GM10248 (cell line): ENCODE measurements around the gene ACBD6.

Source experiments
- CTCF ChIA-PET: fragments of 300-600 bp; sonication (Branson Sonifier 250); formaldehyde crosslinking; extraction: SDS; loops from one replicate; lab custom pipeline; 2021; ENCODE audit warnings: antibody characterized with exemption; lab: Yijun Ruan, JAX
- POLR2A ChIA-PET: fragments of 350-650 bp; sonication (Branson Sonifier 250); formaldehyde crosslinking; extraction: SDS; loops from one replicate; lab custom pipeline; 2020; ENCODE audit warnings: antibody characterized with exemption; lab: Yijun Ruan, JAX
- DNase-seq: peaks from one replicate; pipeline ENCODE4 v3.0.0; 2012; ENCODE audit errors: extremely low spot score
- TF ChIP-seq, protein P1 (sequence below): IDR thresholded peaks from 2 replicates; pipeline ENCODE4 v1.5.1; 2012; ENCODE audit warnings: mild to moderate bottlenecking, low read depth; ENCODE audit errors: extremely low read depth, missing control alignments, control extremely low read depth

ACBD6 gene

DNA sequence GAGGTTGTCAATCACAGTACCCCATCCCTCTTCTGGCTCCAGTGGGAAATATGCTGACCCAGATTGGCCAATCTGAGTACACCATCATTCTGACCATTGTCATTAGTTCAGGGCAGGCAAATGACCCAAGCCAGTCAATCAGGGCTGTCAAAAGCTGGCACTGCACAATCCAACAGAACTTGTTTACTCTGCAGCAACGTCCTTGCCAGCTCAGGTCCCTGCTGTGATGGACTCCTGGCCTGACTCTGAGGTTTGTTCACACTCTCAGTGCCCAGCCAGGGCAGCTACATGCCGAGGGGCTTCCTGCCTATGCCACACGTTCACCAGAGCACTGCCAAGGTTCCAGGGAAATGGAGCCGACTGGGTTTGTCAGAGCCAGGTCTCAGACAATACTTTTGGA lies 41.7 kb upstream of the ACBD6 start:
- CTCF ChIA-PET: interaction anchor here (1.2 to 2.7 kb wide), 3 partner anchors 10 to 318 kb away, joined by 3 to 8 read pairs (median 3); no protein-coding TSS in a partner anchor

GRCh38 chr1:180542838-180543145 lies 40.4 kb upstream of the ACBD6 start:
- CTCF ChIA-PET: interaction anchor here (1.0 kb wide), 1 partner anchor 8 kb away, joined by 3 read pairs; no protein-coding TSS in a partner anchor
- POLR2A ChIA-PET: no interaction called here
- DNase-seq: no peak
- TF ChIP-seq, protein P1, sequence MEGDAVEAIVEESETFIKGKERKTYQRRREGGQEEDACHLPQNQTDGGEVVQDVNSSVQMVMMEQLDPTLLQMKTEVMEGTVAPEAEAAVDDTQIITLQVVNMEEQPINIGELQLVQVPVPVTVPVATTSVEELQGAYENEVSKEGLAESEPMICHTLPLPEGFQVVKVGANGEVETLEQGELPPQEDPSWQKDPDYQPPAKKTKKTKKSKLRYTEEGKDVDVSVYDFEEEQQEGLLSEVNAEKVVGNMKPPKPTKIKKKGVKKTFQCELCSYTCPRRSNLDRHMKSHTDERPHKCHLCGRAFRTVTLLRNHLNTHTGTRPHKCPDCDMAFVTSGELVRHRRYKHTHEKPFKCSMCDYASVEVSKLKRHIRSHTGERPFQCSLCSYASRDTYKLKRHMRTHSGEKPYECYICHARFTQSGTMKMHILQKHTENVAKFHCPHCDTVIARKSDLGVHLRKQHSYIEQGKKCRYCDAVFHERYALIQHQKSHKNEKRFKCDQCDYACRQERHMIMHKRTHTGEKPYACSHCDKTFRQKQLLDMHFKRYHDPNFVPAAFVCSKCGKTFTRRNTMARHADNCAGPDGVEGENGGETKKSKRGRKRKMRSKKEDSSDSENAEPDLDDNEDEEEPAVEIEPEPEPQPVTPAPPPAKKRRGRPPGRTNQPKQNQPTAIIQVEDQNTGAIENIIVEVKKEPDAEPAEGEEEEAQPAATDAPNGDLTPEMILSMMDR: no peak

More for the DNA sequence above, 41.7 kb upstream of the ACBD6 start:
- POLR2A ChIA-PET: no interaction called here
- no peak for DNase-seq
- TF ChIP-seq, protein P1: no peak

GRCh38 chr1:180542113-180542837 lies 39.9 kb upstream of the ACBD6 start:
- ChIA-PET CTCF (interaction anchor here (1.0 kb wide), 1 partner anchor 9 kb away, joined by 3 read pairs; no protein-coding TSS in a partner anchor), POLR2A (no interaction called here)
- TF ChIP-seq, protein P1: no peak
- DNase-seq: no peak

DNA sequence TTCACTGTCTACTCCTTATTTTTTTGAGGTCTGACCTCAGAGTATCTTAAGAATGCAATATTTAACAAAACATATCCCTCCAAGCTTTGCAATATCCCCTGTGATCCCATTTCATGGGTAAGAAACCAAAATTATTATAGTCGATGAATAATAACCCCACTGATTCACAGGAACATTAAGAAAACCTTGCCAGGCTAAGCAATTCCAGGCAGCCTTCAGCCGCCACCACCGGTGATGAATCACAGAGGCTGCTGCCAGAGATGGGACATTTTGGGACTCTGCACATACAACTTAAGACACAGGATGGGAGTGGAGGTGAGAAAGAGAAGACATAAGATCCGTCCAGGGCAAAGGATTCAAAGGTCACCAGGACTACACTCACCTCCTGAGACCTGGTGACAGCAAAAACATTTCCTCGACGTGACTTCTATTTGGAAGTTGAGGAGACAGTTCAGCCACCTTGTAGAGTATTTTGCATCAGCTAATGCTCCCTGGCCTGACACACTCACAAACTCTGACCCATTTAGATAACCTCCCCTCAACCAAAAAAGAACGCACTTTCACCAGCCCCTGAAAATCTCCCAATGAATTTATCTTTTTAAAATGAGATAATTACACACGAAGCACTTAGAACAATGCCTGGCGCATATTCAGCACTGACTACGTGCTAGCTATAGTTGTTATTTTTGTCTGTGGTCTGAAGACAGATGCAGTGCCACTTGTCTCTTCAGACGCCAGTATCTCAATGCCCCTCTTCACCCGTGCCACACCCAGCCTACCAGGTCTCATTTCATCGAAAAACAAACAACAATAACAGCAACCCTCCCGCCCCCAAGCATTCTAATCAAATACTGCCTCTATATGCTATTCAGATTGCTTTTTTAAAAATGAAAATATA lies 38.6 kb upstream of the ACBD6 start:
- TF ChIP-seq, protein P1: no peak
- ChIA-PET POLR2A (no interaction called here), CTCF (interaction anchor here (11.6 kb wide), 1 partner anchor 323 kb away, joined by 125 read pairs; no protein-coding TSS in a partner anchor)
- DNase-seq: no peak

DNA sequence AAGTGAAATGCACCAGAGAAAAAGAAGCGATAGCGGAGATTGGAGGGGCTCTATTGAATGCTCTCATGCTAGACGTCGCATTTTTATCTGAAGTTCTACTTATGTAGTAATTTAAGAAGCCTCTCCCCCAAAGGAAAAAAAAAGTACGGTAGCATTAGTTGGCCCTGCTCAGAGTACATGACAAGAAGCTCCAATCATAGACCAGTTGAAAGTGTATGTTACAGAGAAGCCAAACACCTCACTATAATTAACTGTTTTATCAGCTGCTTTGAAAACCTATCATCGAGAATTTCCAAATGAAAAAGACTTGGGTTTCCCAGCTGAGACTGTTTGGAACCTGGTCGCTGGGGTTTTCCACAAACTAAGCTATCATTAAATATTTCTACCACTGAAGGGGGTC lies 36.8 kb upstream of the ACBD6 start:
- DNase-seq: no peak
- CTCF ChIA-PET: interaction anchor here (1.2 to 11.6 kb wide), 3 partner anchors 11 to 324 kb away, joined by 4 to 125 read pairs (median 7); no protein-coding TSS in a partner anchor
- POLR2A ChIA-PET: no interaction called here
- TF ChIP-seq, protein P1: no peak

DNA sequence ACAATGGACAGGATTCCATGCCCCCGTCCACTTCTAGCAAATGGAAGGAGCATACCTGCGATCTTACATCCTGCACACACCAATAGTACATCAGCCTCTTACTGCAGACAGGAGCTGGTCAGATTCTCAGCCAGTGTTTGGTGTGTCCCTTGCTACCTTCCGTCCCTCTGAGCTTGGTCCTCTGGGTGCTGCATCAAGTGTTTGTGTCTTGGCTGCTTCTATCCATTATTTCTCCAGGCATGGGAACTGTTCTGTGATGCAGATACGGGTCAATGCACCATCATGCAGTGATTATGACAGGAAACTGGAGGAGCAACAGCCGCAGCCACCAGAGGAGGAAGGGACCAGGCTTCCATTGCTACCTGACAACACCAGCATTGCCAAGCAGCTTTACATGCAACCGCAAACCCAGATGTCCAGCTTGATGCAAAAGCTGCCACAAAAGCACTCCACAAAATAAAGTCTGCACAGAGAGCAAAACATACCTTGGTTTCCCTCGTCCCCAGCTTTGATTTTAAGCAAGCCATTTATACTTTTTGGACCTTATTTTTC lies 34.5 kb upstream of the ACBD6 start:
- CTCF ChIA-PET: interaction anchor here (0.7 to 11.6 kb wide), 6 partner anchors 9 to 629 kb away, joined by 3 to 125 read pairs (median 3); no protein-coding TSS in a partner anchor
- TF ChIP-seq, protein P1: no peak
- DNase-seq: no peak
- POLR2A ChIA-PET: no interaction called here
